ENCODE measurements around the gene TMEM116. TPM values are rescaled to one million over a fixed set of nuclear protein-coding genes. Genes with fewer than 3 reads are reported as not detected.

The TMEM116 gene
- polyA plus RNA-seq, 1 donor from 2014 or later, result 10.1 TPM

DNA sequence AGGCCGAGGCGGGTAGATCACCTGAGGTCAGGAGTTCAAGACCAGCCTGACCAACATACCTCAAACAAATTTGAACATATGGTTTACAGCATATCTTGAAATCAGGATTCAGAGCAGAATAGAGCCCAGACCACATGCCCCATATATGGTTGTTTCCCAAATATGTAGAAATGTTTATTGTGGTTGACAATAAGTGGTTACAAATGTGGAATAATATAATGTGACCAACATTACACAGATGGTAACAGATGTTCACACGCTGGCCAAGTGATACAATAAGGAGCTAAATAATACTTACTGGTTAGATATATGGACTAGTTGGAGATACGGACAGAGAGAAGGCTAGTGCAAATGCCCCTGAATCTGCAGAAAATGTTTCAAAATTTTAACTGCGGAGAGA, 85.6 kb downstream of the TMEM116 start:
- H3K4me3 Mint-ChIP-seq, result no peak overlapping the region
- no peaks in the 10 kb centered on the region for H3K27me3 Mint-ChIP-seq
- H3K36me3 Mint-ChIP-seq, result peaks cover 3% of the 10 kb centered on the region
- no peak overlapping the region for H3K27ac Mint-ChIP-seq
- no peaks in the 10 kb centered on the region for H3K9me3 Mint-ChIP-seq
- H3K4me1 Mint-ChIP-seq, result no peaks in the 10 kb centered on the region

DNA sequence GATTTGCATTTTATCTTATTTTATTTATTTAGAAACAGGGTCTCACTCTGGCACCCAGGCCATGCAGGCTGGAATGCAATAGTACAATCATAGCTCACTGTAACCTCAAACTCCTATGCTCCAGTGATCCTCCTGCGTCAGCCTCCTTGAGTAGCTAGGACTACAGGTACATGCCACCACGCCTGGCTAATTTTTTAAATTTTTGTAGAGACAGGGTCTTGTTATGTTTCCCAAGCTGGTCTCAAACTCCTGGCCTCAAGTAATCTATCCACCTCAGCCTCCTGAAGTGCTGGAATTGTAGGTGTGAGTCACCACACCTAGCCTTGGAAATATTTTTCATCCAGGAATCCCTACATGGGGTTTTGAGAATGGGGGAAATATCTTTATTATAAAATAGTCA, 86.3 kb downstream of the TMEM116 start:
- no peaks in the 10 kb centered on the region for H3K9me3 Mint-ChIP-seq
- H3K27ac Mint-ChIP-seq, result no peak overlapping the region
- H3K4me1 Mint-ChIP-seq, result no peaks in the 10 kb centered on the region
- H3K4me3 Mint-ChIP-seq, result no peak overlapping the region
- H3K36me3 Mint-ChIP-seq, result peaks cover 3% of the 10 kb centered on the region
- H3K27me3 Mint-ChIP-seq, result no peaks in the 10 kb centered on the region

DNA sequence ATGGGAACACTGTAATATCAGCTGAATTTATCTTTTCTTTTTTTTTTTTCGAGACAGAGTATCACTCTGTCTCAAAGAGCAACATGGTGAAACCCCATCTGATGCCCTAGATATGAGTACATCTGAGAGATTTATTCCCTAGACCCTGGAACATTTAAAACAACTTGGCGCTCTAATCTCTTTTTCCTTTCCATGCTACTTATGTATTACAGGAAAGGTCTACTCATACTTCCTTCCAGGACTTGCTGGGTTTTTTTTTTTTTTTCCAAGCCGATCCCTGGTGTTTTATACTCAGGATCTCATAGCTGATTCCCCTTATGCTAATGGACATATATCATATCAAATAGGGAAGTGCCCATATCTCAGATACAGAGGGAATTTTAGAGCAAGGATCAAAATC, 87.8 kb downstream of the TMEM116 start:
- no peaks in the 10 kb centered on the region for H3K36me3 Mint-ChIP-seq
- no peak overlapping the region for H3K4me3 Mint-ChIP-seq
- H3K27ac Mint-ChIP-seq, result no peak overlapping the region
- H3K27me3 Mint-ChIP-seq, result no peaks in the 10 kb centered on the region
- H3K4me1 Mint-ChIP-seq, result no peaks in the 10 kb centered on the region
- no peaks in the 10 kb centered on the region for H3K9me3 Mint-ChIP-seq

GRCh38 chr12:111907740-111908139, 105.2 kb downstream of the TMEM116 start:
- no peak overlapping the region for H3K27ac Mint-ChIP-seq
- peaks cover 5 to 11% (median 10%) of the 10 kb centered on the region in 3 donors for H3K9me3 Mint-ChIP-seq
- no peaks in the 10 kb centered on the region for H3K4me1 Mint-ChIP-seq
- no peak overlapping the region for H3K4me3 Mint-ChIP-seq
- H3K36me3 Mint-ChIP-seq, result peaks cover 18% of the 10 kb centered on the region
- no peaks in the 10 kb centered on the region for H3K27me3 Mint-ChIP-seq

DNA sequence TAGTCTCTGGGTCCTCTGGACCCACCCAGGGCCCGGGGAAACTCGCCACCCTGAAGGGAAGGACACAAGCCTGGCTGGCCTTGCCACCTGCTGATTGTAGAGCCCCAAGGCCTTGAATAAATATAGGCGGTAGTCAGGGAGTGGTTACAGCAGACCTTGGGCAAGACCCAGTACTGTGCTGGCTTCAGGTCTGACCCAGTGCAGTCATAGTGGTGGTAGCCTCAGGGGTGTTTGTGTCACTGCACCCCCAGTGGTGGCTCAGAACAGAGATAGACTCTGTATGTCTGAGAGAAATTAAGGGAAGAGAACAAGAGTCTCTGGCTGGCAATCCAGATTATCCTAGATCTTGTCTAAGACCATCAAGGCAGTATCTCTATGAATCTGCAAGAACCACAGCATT, 107.5 kb downstream of the TMEM116 start:
- no peaks in the 10 kb centered on the region for H3K4me1 Mint-ChIP-seq
- H3K4me3 Mint-ChIP-seq, result no peak overlapping the region
- H3K27me3 Mint-ChIP-seq, result no peaks in the 10 kb centered on the region
- H3K36me3 Mint-ChIP-seq, result peaks cover 18% of the 10 kb centered on the region
- no peak overlapping the region for H3K27ac Mint-ChIP-seq
- H3K9me3 Mint-ChIP-seq, result peaks cover 5 to 11% (median 8%) of the 10 kb centered on the region in 3 donors

DNA sequence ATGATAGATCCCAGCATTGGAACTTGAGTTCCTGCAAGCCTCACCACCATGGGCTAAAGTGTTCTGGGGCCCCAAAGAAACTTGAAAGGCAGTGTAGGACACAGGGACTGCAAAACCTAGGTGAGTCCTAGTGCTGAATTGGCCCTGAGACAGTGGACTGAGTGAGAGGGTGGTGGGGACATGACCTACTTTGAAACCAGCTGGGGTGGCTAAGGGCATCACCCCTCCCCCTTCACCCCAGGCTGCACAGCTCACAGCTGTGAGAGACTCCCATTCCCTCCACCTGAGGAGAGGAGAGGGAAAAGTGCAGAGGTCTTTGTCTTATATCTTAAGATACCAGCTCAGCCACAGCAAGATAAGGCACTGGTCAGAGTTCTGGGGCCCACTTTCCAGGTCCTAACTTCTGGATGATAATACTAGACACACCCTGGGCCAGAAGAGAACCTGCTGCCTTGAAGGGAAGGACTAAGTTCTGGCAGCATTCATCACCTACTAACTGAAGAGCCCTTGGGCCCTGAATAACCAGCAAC, 108.5 kb downstream of the TMEM116 start:
- H3K4me3 Mint-ChIP-seq, result no peak overlapping the region
- peaks cover 5 to 10% (median 7%) of the 10 kb centered on the region in 3 donors for H3K9me3 Mint-ChIP-seq
- H3K27ac Mint-ChIP-seq, result peak overlapping the region in 1 of 3 donors; percentile 28
- peaks cover 13% of the 10 kb centered on the region for H3K36me3 Mint-ChIP-seq
- no peaks in the 10 kb centered on the region for H3K4me1 Mint-ChIP-seq
- H3K27me3 Mint-ChIP-seq, result no peaks in the 10 kb centered on the region

GRCh38 chr12:111901182-111901581, 111.8 kb downstream of the TMEM116 start:
- Mint-ChIP-seq H3K27ac (peak overlapping the region in 2 of 3 donors; percentile 39 to 67), H3K27me3 (no peaks in the 10 kb centered on the region), H3K9me3 (peaks cover 0 to 4% (median 3%) of the 10 kb centered on the region in 3 donors), H3K4me1 (peaks cover 0 to 2% (median 0%) of the 10 kb centered on the region in 3 donors), H3K4me3 (no peak overlapping the region), H3K36me3 (peaks cover 6% of the 10 kb centered on the region)

GRCh38 chr12:111894556-111894955, 118.4 kb downstream of the TMEM116 start:
- Mint-ChIP-seq H3K4me1 (peaks cover 0 to 2% (median 0%) of the 10 kb centered on the region in 3 donors), H3K27me3 (no peaks in the 10 kb centered on the region), H3K4me3 (no peak overlapping the region), H3K9me3 (no peaks in the 10 kb centered on the region), H3K27ac (no peak overlapping the region), H3K36me3 (peaks cover 7% of the 10 kb centered on the region)

DNA sequence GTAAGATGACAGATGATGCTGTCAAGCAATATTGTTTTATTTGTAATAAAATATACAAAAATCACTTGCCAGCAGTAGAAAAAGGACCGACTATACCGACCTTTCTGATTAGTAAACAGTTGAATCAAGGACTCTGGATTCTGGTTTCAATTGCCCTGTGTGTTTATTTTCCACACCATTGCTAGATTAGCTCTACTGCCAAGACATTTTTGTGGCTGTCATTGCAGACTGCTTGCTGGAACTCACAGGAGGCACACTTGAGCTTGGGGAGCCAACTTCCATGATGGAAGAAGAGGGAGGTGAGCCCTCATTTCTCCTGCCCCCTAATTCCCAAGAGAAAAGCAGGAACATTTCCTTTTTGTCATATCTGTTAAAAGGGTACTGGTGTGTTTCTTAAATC, 119.7 kb downstream of the TMEM116 start:
- Mint-ChIP-seq H3K4me3 (no peak overlapping the region), H3K4me1 (no peaks in the 10 kb centered on the region), H3K36me3 (peaks cover 7% of the 10 kb centered on the region), H3K27ac (no peak overlapping the region), H3K27me3 (no peaks in the 10 kb centered on the region), H3K9me3 (no peaks in the 10 kb centered on the region)

DNA sequence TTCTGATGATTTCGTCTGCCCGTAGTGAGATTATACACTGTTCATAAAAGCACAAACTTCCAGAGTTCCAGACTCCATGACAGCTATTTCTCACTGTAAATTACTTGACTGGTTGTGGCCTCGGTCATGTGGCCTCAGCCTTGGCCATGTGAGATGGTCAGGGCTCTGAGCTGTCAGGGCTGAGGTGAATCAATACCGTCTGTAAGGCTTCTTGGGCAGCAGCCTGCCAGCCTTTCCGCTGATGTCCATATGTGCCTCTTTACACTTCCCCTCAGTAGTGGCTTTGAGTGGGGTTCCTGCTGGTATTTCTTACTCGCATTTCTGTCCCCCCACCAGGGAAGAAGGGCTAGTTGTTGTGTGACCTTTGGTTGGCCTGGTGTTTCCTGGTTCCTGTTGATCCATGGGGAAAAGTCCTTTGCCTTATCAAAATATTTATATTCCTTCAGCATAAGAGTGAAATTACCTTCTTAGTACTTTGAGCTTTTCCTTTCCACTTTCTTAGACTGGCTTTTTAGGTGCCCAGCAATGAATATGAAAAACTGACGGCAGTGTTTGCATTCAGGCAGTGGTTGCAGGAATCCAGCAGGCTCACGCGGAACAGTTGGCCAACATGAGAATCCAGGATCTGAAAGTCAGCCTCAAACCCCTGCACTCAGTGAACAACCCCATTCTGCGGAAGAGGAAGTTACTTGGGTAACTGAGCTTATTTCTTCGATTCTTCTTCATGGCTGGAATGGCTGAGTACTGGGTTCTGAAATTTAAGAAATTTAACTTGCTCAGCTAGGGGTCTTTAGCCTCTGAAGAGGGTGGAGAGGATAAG, 124.8 kb downstream of the TMEM116 start:
- H3K27me3 Mint-ChIP-seq, result no peaks in the 10 kb centered on the region
- H3K4me1 Mint-ChIP-seq, result peaks cover 0 to 6% (median 0%) of the 10 kb centered on the region in 3 donors
- H3K36me3 Mint-ChIP-seq, result peaks cover 2% of the 10 kb centered on the region
- H3K4me3 Mint-ChIP-seq, result no peak overlapping the region
- H3K9me3 Mint-ChIP-seq, result no peaks in the 10 kb centered on the region
- H3K27ac Mint-ChIP-seq, result peak overlapping the region in 1 of 3 donors; percentile 63

GRCh38 chr12:111886662-111887545, 126.1 kb downstream of the TMEM116 start:
- Mint-ChIP-seq H3K27me3 (no peaks in the 10 kb centered on the region), H3K4me3 (no peak overlapping the region), H3K27ac (peak overlapping the region in 1 of 3 donors; percentile 68), H3K36me3 (peaks cover 2% of the 10 kb centered on the region), H3K4me1 (peaks cover 0 to 6% (median 0%) of the 10 kb centered on the region in 3 donors), H3K9me3 (no peaks in the 10 kb centered on the region)

DNA sequence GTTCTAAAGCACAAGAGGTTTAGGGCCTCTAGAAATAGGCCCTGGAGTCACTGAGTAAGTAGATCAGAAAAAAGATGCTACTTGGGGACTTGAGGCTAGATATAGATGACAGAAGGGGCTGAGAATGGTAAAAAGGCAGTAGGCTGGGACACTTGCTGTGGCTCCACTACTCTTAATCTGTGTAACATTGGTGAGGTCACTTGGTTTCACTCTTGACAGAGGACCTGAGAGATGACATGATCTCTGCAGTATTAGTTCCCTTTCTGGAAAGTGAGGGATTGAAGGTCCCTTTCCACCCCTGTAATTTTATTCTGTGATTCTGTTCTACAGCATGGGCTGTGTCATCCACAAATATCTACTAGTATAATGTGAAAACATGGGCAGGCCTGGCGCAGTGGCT, 131.2 kb downstream of the TMEM116 start:
- Mint-ChIP-seq H3K27ac (no peak overlapping the region), H3K27me3 (no peaks in the 10 kb centered on the region), H3K4me3 (no peak overlapping the region), H3K4me1 (peaks cover 0 to 3% (median 0%) of the 10 kb centered on the region in 3 donors), H3K9me3 (no peaks in the 10 kb centered on the region), H3K36me3 (peaks cover 4% of the 10 kb centered on the region)
